GM19438 (cell line): ENCODE data around the gene DEPDC4.

Experiments used
- ATAC-seq: cut with Tn5 transposase; IDR thresholded peaks from one replicate; pipeline ENCODE4 v1.9.1; 2021; ENCODE audit warnings: low read depth; ENCODE audit not compliant: unreplicated experiment

Gene DEPDC4

DNA sequence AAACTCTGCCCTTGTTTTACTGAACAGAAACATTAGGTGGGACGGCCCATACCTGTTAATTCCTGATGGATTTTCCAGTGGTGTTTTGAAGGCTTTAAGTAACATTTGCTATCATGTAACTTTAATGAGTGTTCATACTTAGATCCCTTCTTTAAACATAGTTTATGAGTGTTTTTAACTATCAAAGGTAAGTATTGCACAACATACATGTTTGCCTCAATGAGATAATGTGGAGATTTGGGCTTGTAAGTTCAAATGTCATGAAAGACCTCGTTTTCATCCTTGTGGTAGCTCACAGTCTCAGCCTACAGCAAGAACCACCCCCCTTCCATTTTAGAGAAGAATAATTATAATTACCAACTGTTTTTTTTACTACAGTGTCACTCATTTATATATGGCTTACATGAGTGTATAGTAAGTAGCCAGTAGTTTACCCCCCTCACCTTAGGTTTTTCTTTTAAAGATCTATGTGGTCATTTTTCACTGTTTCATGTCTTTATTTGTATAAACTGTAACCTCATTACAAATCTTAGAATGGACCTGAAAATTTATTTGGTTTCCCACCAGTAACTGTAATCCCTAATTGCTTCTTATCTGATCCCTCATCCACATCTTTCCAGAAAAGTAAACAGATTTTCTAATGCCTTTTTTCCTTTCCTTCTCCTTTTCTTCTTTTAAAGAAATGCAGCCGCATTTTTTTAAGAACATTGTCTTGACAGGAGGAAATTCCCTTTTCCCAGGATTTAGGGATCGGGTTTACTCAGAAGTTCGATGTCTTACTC lies 47.4 kb downstream of the DEPDC4 start:
- no peak for ATAC-seq

DNA sequence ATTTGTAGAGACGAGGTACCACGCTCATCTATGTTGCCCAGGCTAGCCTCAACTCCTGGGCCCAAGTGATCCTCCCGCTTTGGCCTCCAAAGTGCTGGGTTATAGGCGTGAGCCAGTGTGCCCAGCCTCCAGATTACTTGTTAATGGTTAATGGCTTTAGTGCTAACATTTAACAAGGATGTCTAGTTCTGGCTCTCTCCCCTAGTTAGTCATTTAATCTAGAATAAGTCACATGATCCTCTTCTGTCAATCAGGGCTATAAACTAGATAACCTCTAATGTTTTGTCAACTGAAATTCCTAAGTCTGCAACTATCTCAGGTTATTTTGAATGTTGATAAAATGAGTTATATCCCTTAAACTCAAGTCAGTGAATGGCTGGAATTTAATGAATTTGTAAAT lies 50.5 kb downstream of the DEPDC4 start:
- no peak for ATAC-seq

DNA sequence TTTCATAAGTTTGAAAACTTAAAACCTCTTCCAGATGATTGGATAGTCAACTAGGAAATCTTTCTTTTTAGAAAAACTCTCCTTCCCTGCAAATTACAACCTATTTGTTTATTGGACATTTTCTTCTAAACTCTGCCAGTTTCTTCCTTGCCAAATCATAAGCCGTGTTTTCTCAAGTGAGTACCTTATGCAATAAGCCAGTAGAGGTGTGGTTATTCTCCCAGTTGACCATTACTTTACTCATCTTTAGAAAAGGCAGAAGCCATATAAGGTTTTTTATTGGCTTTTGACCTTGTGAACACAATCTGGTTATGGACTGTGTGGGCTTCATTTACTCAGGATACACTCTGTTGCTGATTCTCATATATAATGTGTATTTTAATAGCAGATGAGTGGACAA lies 51.7 kb downstream of the DEPDC4 start:
- no peak for ATAC-seq

DNA sequence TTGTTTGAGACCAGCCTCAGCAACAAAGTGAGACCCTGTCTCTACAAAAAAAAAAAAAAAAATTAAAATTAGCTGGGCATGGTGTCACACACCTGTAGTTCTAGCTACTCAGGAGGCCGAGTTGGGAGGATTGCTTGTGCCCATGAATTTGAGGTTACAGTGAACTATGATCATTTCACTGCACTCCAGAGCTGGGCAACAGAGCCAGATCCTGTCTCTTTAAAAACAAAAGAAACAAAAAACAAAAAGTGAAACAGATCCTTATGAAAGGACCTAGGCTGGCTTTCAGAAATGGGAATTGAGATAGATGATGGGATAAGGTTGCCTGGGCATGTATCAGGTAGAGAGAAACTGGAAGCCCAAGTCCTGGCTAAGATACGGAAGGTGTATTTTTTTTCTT lies 52.4 kb downstream of the DEPDC4 start:
- no peak for ATAC-seq

DNA sequence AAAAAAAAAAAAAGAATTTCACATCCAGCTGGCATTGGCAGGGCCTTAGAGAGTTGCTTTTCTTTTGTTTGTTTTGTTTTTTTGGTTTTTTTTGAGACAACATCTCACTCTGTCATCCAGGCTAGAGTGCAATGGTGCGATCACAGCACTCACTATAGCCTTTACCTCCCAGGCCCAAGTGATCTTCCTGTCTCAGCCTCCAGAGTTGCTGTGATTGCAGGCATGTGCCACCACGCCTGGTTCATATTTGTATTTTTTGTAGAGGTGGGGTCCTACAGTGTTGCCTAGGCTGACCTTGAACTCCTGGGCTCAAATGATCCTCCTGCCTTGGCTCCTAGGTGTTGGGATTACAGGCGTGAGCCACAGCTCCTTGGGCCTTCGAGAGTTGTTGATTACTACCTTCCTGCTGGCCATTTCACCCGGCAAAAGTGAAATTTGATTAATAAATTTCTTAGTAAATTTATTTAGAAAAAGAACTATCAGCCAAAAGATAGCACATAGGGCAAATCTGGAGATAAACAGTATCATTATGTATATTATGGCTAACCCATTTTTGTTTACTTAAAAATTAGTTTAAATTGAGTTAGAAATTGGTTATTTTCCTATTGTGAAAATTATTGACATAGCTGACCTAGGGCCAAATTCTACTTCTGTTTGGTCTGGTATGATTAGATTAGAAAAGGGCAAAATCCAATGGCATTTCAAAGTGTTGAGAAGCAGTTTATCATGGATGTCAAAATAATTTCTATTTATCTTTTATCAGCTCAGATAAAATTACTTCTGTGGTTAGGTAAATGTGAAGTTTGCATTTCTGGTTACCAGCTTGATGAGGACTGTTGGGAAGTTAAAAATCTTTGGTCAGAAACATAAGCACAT lies 53.6 kb downstream of the DEPDC4 start:
- no peak for ATAC-seq

DNA sequence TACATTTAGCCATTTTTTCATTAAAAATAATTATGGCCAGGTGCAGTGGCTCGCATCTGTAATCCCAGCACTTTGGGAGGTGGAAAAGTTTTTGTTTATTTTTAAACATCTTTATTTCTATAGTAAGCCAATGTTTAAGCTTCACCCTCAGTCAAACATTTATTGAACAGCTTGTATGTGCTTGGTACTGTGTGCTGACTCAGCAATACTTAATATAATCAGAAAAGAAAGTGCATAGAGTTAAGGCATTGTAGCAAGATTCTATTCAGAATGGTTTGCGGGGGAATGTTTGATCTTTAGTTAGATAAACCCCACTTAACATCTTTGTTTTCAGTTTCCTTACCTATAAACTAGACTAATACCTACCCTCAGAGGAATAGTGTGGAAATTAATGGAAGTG lies 55.2 kb downstream of the DEPDC4 start:
- ATAC-seq = no peak

DNA sequence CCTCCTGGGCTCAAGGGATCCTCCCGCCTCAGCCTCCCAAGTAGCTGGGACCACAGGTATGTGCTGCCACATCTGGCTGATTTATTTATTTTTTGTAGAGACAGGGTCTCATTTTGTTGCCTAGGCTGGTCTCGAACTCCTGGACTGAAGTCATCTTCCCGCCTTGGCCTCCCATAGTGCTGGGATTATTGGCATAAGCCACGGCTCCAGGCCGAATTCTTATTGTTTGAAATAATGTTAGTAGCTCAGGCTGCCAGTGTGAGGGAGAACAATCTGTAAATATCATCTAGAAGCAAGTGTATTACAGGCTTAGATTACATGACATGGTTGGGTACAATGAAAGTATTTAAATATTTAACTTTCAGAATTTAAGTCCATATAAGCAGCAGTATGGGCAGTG lies 58.0 kb downstream of the DEPDC4 start:
- no peak for ATAC-seq

DNA sequence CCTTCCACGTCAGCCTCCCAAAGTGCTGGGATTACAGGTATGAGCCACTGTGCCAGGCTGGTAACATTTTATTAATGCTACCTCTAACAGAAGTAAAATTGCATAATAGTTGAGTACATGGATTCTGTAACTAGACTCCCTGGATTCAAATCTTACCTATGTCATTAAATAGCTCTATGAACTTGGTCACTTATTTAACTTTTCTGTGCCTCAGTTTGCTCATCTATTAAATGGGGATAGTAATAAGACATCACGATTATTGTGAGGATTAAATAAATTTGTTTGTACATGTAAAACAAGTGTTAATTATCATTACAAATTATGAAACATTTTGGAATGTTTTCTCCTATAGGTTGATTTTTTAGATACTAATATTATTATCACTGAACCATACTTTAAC lies 59.6 kb downstream of the DEPDC4 start:
- no peak for ATAC-seq

DNA sequence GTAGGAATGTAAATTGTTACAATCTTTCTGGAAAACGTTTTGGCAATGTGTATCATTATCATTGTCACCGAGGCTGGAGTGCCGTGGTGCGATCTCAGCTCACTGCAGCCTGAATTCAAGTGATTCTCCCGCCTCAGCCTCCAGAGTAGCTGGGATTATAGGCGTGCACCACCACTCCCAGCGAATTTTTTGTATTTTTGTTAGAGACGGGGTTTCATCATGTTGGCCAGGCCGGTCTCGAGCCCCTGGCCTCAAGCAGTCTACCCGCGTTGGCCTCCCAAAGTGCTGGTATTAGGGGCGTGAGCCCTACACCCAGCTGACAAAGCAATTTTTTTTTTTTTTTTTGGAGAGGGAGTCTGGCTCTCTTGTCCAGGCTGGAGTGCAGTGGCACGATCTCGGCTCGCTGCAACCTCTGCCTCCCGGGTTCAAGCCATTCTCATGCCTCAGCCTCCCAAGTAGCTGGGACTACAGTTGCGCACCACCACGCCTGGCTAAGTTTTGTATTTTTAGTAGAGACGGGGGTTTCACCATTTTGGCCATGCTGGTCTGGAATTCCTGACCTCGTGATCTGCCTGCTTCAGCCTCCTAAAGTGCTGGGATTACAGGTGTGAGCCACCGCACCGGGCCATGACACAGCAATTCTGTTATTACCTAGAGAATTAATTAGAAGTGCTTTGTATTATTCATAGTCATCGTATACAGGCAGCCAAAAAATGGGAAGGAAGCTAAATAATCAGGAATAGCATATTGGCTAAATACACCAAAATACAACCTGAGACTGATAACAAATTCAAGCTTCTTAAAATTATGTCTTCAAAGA lies 65.1 kb downstream of the DEPDC4 start:
- ATAC-seq = no peak

DNA sequence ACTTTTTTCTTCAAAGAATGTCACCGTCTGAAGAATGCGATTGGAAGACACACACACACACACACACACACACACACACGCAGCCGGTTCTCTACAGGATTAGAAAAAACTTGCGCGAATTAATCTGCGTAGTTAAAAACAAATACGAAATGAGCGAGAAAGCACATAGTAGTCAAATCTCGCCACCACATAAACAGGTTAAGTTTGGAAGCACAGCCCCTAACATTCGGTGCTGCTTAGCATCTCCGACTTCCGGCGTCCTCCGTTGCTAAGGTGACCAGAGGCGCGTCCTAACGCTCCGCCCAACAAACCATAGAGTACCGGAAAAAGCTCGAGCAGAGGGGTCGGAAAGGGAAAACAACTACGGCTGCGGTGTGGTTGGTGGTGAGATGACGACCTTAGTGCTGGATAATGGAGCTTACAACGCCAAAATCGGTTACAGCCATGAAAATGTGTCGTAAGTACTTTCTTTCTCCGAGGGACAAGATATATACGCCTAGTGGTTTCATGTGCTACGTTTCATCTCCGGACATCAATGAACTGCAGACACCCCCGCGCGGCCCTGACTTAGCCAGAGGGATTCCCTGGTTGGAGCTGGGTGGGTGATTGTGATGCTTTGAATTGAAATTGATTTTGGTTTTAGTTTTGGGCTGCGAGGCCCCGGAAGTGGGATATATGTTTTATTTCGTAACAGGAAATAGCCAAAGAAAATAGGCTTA lies 66.3 kb downstream of the DEPDC4 start, which contains the start of gene ACTR6:
ACTR6 (plus strand) TSS at position 353 of the 719 bp plus-strand sequence; CDS start at position 390, 37 bp downstream.
- ATAC-seq = peak; percentile 79

DNA sequence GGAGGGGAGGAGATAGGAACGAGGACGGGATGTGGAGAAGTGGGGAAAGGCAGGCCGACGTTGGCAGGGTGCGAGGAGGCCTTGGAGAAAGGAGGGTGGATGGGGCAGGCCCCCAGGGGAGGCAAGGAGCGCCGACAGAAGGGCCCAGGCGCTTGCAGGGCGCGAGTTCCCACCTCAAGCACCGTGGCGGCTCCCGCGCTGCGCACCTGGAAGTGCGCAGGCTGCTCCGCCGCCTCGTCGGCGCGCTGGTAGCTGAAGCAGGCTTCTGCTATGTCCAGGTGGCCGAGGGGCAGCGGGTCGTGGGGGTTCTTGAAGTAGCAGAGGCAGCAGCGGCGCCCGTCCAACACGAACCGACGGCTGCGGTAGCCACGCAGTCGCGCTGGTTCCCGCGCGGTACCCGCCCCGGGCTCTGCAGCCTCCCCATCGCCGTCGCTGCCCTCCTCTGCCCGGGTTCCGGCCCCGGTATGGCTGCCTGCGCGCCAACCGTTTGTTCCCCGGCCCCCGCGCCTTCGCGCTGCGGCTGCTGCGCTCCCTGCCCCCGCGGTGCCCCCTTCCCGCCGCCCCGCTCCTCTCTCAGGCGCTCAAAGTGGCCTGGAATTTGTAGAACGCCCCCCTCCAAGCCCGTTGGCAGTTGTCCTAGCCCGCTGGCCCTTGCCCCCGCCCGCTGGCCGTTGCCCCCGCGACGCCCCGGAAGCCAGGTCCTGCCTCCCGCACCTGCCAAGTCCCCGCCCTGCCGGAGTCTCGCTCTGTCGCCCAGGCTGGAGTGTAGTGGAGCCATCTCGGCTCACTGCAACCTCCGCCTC lies 67.3 kb downstream of the DEPDC4 start:
- peak; percentile 75 for ATAC-seq

DNA sequence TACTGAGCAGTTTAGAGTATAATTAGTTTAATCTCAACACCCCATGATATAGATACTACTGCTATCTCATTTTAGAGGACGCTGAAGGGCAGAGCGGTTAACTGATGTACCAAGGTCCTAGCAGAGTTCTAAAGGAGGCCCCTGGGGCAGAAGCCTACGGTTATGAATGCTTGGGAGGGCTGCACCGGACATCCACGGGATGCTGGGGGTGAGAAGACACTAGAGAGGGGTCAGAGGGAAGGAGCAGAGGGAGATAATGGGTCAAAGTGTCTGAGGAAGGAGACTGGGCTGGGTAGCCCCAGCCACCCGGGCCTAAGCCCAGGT lies 67.9 kb downstream of the DEPDC4 start:
- ATAC-seq = no peak

DNA sequence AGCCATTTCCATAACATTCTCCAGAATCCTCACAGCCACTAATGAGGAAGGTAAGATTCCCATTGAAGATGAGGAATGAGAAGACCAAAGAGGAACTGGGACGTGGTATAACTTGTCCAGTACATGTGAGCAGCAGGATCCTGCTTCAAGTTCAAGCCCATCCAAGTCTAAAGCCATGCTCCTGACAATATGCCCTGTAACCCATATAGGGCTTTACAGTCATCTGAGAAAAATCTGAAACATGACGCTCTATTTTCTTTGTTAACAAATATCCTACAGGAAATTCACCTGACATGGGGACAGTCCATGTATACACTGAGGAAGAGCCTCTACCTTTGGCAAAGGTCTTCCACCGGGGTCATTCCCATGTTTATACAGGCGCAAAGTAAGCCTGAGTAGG lies 69.4 kb downstream of the DEPDC4 start:
- ATAC-seq = no peak

DNA sequence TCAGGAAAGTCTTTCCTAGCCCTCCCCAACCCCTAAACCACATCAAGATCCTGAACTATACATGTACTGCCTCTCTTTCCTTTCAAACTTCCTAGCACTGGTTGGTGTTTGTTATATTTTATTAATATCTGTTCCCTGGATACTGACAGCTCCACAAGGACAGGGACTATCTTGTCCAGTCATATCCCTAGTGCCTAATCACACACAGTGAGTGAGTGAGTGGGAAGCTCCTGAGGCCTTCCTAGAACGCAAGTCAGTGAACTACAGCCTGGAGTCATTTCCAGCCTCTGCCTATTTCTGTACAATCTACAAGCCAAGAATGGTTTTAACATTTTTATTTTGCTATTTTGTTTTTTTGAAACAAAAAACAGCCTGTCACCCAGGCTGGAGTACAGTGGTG lies 73.8 kb downstream of the DEPDC4 start:
- no peak for ATAC-seq
